IPS-NIHi7 (cell line): ENCODE results near the gene ERN1.

ENCODE experiments used
- DNase-seq: peaks from one replicate; pipeline ENCODE4 v3.0.0; 2012; ENCODE audit warnings: mixed read lengths; ENCODE audit errors: extremely low spot score

The ERN1 gene

GRCh38 chr17:64004218-64004770 is 125.7 kb downstream of the ERN1 start:
- DNase-seq: no peak

- DNase-seq: peak; percentile 5
These were observed 126.3 kb downstream of the ERN1 start for GRCh38 chr17:64003526-64004121.

- DNase-seq: no peak
These were observed 127.1 kb downstream of the ERN1 start for GRCh38 chr17:64002658-64003525.

GRCh38 chr17:64001763-64002529 is 128.0 kb downstream of the ERN1 start:
- DNase-seq: no peak

- DNase-seq: no peak
These were observed 128.8 kb downstream of the ERN1 start for GRCh38 chr17:64001091-64001579.

GRCh38 chr17:63999680-64000531 is 130.0 kb downstream of the ERN1 start:
- DNase-seq: no peak

- no peak for DNase-seq
These were observed 130.9 kb downstream of the ERN1 start for GRCh38 chr17:63998721-63999679.

- DNase-seq: peak; percentile 97
These were observed 131.8 kb downstream of the ERN1 start, which contains the start of gene PRR29 for GRCh38 chr17:63998050-63998720. PRR29 (plus strand) TSS chr17:63998351; CDS start chr17:63998365, 14 bp downstream.

- DNase-seq: no peak
These were observed 132.4 kb downstream of the ERN1 start for GRCh38 chr17:63997341-63998048.

- no peak for DNase-seq
These were observed 133.3 kb downstream of the ERN1 start for GRCh38 chr17:63996430-63997182.

- no peak for DNase-seq
These were observed 134.3 kb downstream of the ERN1 start for GRCh38 chr17:63995626-63996025.

GRCh38 chr17:63993368-63993985 is 136.5 kb downstream of the ERN1 start:
- no peak for DNase-seq

- no peak for DNase-seq
These were observed 138.3 kb downstream of the ERN1 start for GRCh38 chr17:63991611-63992010.

GRCh38 chr17:63989622-63990345 is 140.2 kb downstream of the ERN1 start:
- no peak for DNase-seq
